GM12878 (cell line): ENCODE results near the gene FMN2. TPM values are rescaled to one million over a fixed set of nuclear protein-coding genes. Genes with fewer than 3 reads are reported as not detected.

Source experiments
- ATAC-seq: fragments of 200-7000 bp; cut with Tn5 transposase; 3 replicates; pipeline ENCODE4 v1.9.1; 2020; ENCODE audit warnings: mild to moderate bottlenecking, moderate library complexity
- BruUV-seq: library from RNA; stranded (reverse); fragments of 400-500 nt; replicated peaks from 2 replicates; lab custom pipeline; 2021; lab: Mats Ljungman, UMichigan
- CTCF ChIA-PET: fragments of 300-600 bp; sonication (Branson Sonifier 250); formaldehyde crosslinking; extraction: SDS; loops from one replicate; lab custom pipeline; 2021; ENCODE audit warnings: inconsistent platforms; lab: Yijun Ruan, JAX
- POLR2A ChIA-PET: fragments of 350-600 bp; formaldehyde crosslinking; extraction: SDS; loops from one replicate; lab custom pipeline; 2021; ENCODE audit warnings: inconsistent platforms; lab: Charles Lee
- RAD21 ChIA-PET: fragments of 300-600 bp; sonication (Branson Sonifier 250); formaldehyde crosslinking; loops from one replicate; lab custom pipeline; 2023; ENCODE audit warnings: antibody characterized with exemption; ENCODE audit not compliant: unreplicated experiment; lab: Charles Lee
- SMC1A ChIA-PET: fragments of 300-600 bp; sonication (Branson Sonifier 250); formaldehyde crosslinking; loops from one replicate; lab custom pipeline; 2023; ENCODE audit not compliant: unreplicated experiment, uncharacterized antibody; lab: Charles Lee
- DNase-seq: peaks from one replicate; pipeline ENCODE4 v3.0.0-alpha.2; 2011; ENCODE audit warnings: low read depth, low spot score
- FAIRE-seq: peaks from 3 replicates; lab custom pipeline; 2011; peaks lifted over from hg19 to GRCh38; lab: Jason Lieb, UNC
- H2AFZ ChIP-seq: 2 replicates; pipeline ENCODE4 v1.6.0; 2011; ENCODE audit warnings: low read depth, low read length, control low read depth; ENCODE audit not compliant: control insufficient read depth
- H3K27ac ChIP-seq: 2 replicates; pipeline ENCODE4 v1.5.1; 2011; ENCODE audit warnings: control low read depth; ENCODE audit not compliant: control insufficient read depth, insufficient read depth
- H3K27me3 ChIP-seq, 2 experiments: replicated peaks in 1 of 2; 2 replicates each; pipeline versions ENCODE4 v1.6.0 to v1.6.1; 2011; ENCODE audit warnings: low read length in 1 of 2; ENCODE audit not compliant: control insufficient read depth in 2 of 2, insufficient read depth in 2 of 2
- H3K36me3 ChIP-seq, 2 experiments: 2 replicates each; pipeline ENCODE4 v1.5.1; 2011; ENCODE audit warnings: low read length in 1 of 2; ENCODE audit not compliant: control insufficient read depth in 2 of 2, insufficient read depth in 2 of 2
- H3K4me1 ChIP-seq: 2 replicates; pipeline ENCODE4 v1.6.1; 2011; ENCODE audit warnings: mild to moderate bottlenecking, low read length, moderate library complexity, mixed read lengths; ENCODE audit not compliant: control insufficient read depth, insufficient read depth
- H3K4me2 ChIP-seq: 2 replicates; pipeline ENCODE4 v1.6.0; 2011; ENCODE audit warnings: control low read depth; ENCODE audit not compliant: control insufficient read depth, insufficient read depth
- H3K4me3 ChIP-seq: fragments of 200-600 bp; sonication (generic); 2 replicates; pipeline ENCODE4 v1.5.1; 2016
- H3K79me2 ChIP-seq: 2 replicates; pipeline ENCODE4 v1.6.0; 2011; ENCODE audit warnings: low read length; ENCODE audit not compliant: control insufficient read depth, insufficient read depth
- H3K9ac ChIP-seq: 2 replicates; pipeline ENCODE4 v1.8.0; 2011; ENCODE audit warnings: low read length, control low read depth, mixed read lengths; ENCODE audit not compliant: control insufficient read depth, insufficient read depth
- H3K9me3 ChIP-seq: replicated peaks from 3 replicates; pipeline ENCODE4 v1.5.1; 2011; ENCODE audit warnings: mild to moderate bottlenecking, low read length; ENCODE audit not compliant: control insufficient read depth, insufficient read depth
- H4K20me1 ChIP-seq: 2 replicates; pipeline ENCODE4 v1.6.0; 2011; ENCODE audit not compliant: control insufficient read depth, insufficient read depth
- CREB1 ChIP-seq: IDR thresholded peaks from 2 replicates; pipeline ENCODE4 v1.6.1; 2012; ENCODE audit warnings: low read depth, mild to moderate bottlenecking, inconsistent platforms
- CTCF ChIP-seq, 3 experiments: IDR thresholded peaks in 2 of 3; conservative IDR thresholded peaks in 1 of 3; 2 replicates each; pipeline ENCODE4 v1.5.1; 2011; ENCODE audit warnings: low read depth in 3 of 3, low read length in 3 of 3, mild to moderate bottlenecking in 3 of 3, control low read depth in 2 of 3, moderate library complexity in 2 of 3, inconsistent platforms in 1 of 3, mixed read lengths in 1 of 3; ENCODE audit not compliant: control insufficient read depth in 2 of 3, insufficient read depth in 1 of 3; ENCODE audit errors: extremely low read depth in 1 of 3
- ESRRA ChIP-seq: IDR thresholded peaks from 2 replicates; pipeline ENCODE4 v1.6.1; 2012; ENCODE audit warnings: mild to moderate bottlenecking, low read length, improper control_type of control experiment
- EZH2 ChIP-seq: IDR thresholded peaks from 2 replicates; pipeline ENCODE4 v1.6.1; 2012; ENCODE audit warnings: low read depth, mild to moderate bottlenecking, control low read depth, inconsistent platforms, low read length, borderline replicate concordance; ENCODE audit not compliant: control insufficient read depth
- GABPA ChIP-seq: IDR thresholded peaks from 2 replicates; pipeline ENCODE4 v1.6.1; 2014; ENCODE audit warnings: antibody characterized with exemption, low read depth, mild to moderate bottlenecking, inconsistent platforms
- MLLT1 ChIP-seq: fragments of 450-650 bp; IDR thresholded peaks from 2 replicates; pipeline ENCODE4 v1.6.1; 2016; ENCODE audit warnings: mild to moderate bottlenecking
- PAX8 ChIP-seq: fragments of 450-650 bp; IDR thresholded peaks from 2 replicates; pipeline ENCODE4 v1.6.1; 2017; ENCODE audit warnings: mild to moderate bottlenecking, moderate library complexity
- SKIL ChIP-seq: fragments of 450-650 bp; IDR thresholded peaks from 2 replicates; pipeline ENCODE4 v1.6.1; 2017; ENCODE audit warnings: mild to moderate bottlenecking, low read depth, inconsistent platforms; ENCODE audit not compliant: poor library complexity, severe bottlenecking
- SMAD1 ChIP-seq: fragments of 450-650 bp; IDR thresholded peaks from 2 replicates; pipeline ENCODE4 v1.6.1; 2018; ENCODE audit warnings: mild to moderate bottlenecking, low read depth; ENCODE audit not compliant: partially characterized antibody
- SMAD5 ChIP-seq: IDR thresholded peaks from 2 replicates; pipeline ENCODE4 v1.6.1; 2016; ENCODE audit warnings: antibody characterized with exemption, low read depth
- SMC3 ChIP-seq: IDR thresholded peaks from 2 replicates; pipeline ENCODE4 v1.6.1; 2011; ENCODE audit warnings: low read length, improper control_type of control experiment, borderline replicate concordance
- SREBF1 ChIP-seq: IDR thresholded peaks from 2 replicates; pipeline ENCODE4 v1.6.1; 2012; ENCODE audit warnings: mild to moderate bottlenecking, low read length
- TARDBP ChIP-seq: IDR thresholded peaks from 2 replicates; pipeline ENCODE4 v1.6.1; 2016; ENCODE audit warnings: borderline replicate concordance
- TCF12 ChIP-seq: IDR thresholded peaks from 2 replicates; pipeline ENCODE4 v1.6.1; 2011; ENCODE audit warnings: low read depth, mild to moderate bottlenecking, low read length
- WGBS: methylation state at CpG from one replicate; pipeline ENCODE4 v1.1.6; 2016; ENCODE audit warnings: low lambda C conversion rate; ENCODE audit not compliant: insufficient replicate concordance, insufficient coverage; ENCODE audit errors: missing lambda C conversion rate; 5-methylcytosine and 5-hydroxymethylcytosine counted together
- in situ Hi-C: fragments of 300-500 bp; cut with MboI; formaldehyde crosslinking; loops from 9 replicates; pipeline ENCODE4 v1.14.3; 2018; ENCODE audit warnings: mixed read lengths
- intact Hi-C: fragments of 100-400 bp; cut with micrococcal nuclease; formaldehyde crosslinking; loops from one replicate; pipeline ENCODE4 v1.14.2; 2022; ENCODE audit not compliant: unreplicated experiment
- polyA plus RNA-seq, 11 experiments: library from polyadenylated mRNA; depleted of rRNA in 4 of 11; unstranded in 6 of 11; stranded (reverse) in 5 of 11; fragments of >200 nt; fragmentation: Nextera tagmentation in 4 of 11; fragmentation: Illumina TruSeq in 1 of 11; extraction: Ambion mirVana in 4 of 11; extraction: Trizol in 1 of 11; gene quantifications; 1 replicate in 1 of 11; 2 replicates in 10 of 11; pipeline versions ENCODE4 v1.2.1 to v1.2.3, GENCODE V29; 2011 to 2016; ENCODE audit warnings: inconsistent platforms in 2 of 11, missing spikeins in 2 of 11, low read depth in 1 of 11
- total RNA-seq, 4 experiments: library from RNA; depleted of rRNA in 3 of 4; stranded (reverse); fragments of >200 nt in 3 of 4; fragmentation: Illumina TruSeq in 1 of 4; extraction: Trizol in 1 of 4; gene quantifications; 2 replicates each; pipeline versions ENCODE4 v1.2.1 to v1.2.3, GENCODE V29; 2013 to 2021
- TF ChIP-seq, protein P1 (sequence below): fragments of 150-350 bp; IDR thresholded peaks from 2 replicates; pipeline ENCODE4 v1.6.1; 2014; ENCODE audit warnings: mild to moderate bottlenecking, low read depth, low read length
- TF ChIP-seq, protein P2 (sequence below): IDR thresholded peaks from 2 replicates; pipeline ENCODE4 v1.6.1; 2011; ENCODE audit warnings: mild to moderate bottlenecking, low read depth, low read length, moderate library complexity; ENCODE audit not compliant: insufficient replicate concordance

The FMN2 gene
- total and polyA plus RNA-seq, 10 of the 15 experiments (the other 5 are each of a cell fraction or from before 2014, with no cell fraction given), result 0.60 TPM; not detected in 9

GRCh38 chr1:240329443-240329842, 237.8 kb downstream of the FMN2 start:
- Histone ChIP-seq H3K4me3 (no peak overlapping the region), H3K9me3 (no peaks in the 10 kb centered on the region), H3K27me3 (no peaks in the 10 kb centered on the region), H3K27ac (no peak overlapping the region), H3K36me3 (no peaks in the 10 kb centered on the region), H4K20me1 (no peaks in the 10 kb centered on the region), H2AFZ (no peak overlapping the region), H3K9ac (no peak overlapping the region), H3K4me2 (no peak overlapping the region), H3K4me1 (no peaks in the 10 kb centered on the region), H3K79me2 (no peaks in the 10 kb centered on the region)
- intact Hi-C loops, result no loop called here
- no peak for FAIRE-seq
- RAD21 ChIA-PET, result no interaction called here
- SMC1A ChIA-PET, result no interaction called here
- POLR2A ChIA-PET, result no interaction called here
- 22% methylated on average over 6 of the region's 6 CpGs for WGBS
- CTCF ChIA-PET, result no interaction called here
- BruUV-seq, result no TSS peak
- ATAC-seq, result no peak
- in situ Hi-C loops, result no loop called here
- no peak for TF ChIP-seq SMC3
- TF ChIP-seq TARDBP, result no peak
- TF ChIP-seq, protein P1, sequence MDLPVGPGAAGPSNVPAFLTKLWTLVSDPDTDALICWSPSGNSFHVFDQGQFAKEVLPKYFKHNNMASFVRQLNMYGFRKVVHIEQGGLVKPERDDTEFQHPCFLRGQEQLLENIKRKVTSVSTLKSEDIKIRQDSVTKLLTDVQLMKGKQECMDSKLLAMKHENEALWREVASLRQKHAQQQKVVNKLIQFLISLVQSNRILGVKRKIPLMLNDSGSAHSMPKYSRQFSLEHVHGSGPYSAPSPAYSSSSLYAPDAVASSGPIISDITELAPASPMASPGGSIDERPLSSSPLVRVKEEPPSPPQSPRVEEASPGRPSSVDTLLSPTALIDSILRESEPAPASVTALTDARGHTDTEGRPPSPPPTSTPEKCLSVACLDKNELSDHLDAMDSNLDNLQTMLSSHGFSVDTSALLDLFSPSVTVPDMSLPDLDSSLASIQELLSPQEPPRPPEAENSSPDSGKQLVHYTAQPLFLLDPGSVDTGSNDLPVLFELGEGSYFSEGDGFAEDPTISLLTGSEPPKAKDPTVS, result no peak
- TF ChIP-seq SMAD1, result no peak
- no peak for TF ChIP-seq GABPA
- TF ChIP-seq PAX8, result no peak
- TF ChIP-seq TCF12, result no peak
- no peak for TF ChIP-seq SKIL
- TF ChIP-seq CTCF (IDR thresholded peaks at IDR 0.05 in 2 of 3, conservative IDR thresholded peaks at IDR 0.05 in 1 of 3; ENCODE audit: control insufficient read depth in 2 of 3, extremely low read depth in 1 of 3, insufficient read depth in 1 of 3, low read depth in 3 of 3, low read length in 3 of 3), result no peak
- TF ChIP-seq CREB1, result no peak
- TF ChIP-seq EZH2, result no peak
- TF ChIP-seq ESRRA, result no peak
- TF ChIP-seq SMAD5, result no peak
- TF ChIP-seq SREBF1, result no peak
- no peak for TF ChIP-seq MLLT1
- TF ChIP-seq, protein P2, sequence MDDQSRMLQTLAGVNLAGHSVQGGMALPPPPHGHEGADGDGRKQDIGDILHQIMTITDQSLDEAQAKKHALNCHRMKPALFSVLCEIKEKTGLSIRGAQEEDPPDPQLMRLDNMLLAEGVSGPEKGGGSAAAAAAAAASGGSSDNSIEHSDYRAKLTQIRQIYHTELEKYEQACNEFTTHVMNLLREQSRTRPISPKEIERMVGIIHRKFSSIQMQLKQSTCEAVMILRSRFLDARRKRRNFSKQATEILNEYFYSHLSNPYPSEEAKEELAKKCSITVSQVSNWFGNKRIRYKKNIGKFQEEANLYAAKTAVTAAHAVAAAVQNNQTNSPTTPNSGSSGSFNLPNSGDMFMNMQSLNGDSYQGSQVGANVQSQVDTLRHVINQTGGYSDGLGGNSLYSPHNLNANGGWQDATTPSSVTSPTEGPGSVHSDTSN, result no peak
- no peak for DNase-seq
